Prostate gland (tissue), 2 donors: ENCODE measurements around the gene RBM20.

Source experiments
- POLR2A ChIP-seq: fragments of 450-650 bp; IDR thresholded peaks from one replicate; pipeline ENCODE4 v1.6.1; 2016; ENCODE audit warnings: antibody characterized with exemption, mild to moderate bottlenecking
- TF ChIP-seq, protein P1 (sequence below), 4 experiments: fragments of 200-600 bp in 2 of 4; fragments of 450-650 bp in 2 of 4; sonication (generic) in 2 of 4; IDR thresholded peaks; 1 replicate in 3 of 4; 2 replicates in 1 of 4; pipeline ENCODE4 v1.5.1; 2016 to 2019; ENCODE audit warnings: antibody characterized with exemption in 4 of 4, mild to moderate bottlenecking in 2 of 4, moderate library complexity in 2 of 4

GRCh38 chr10:110887560-110887959, 243.4 kb downstream of the RBM20 start:
- no peak for TF ChIP-seq POLR2A
- TF ChIP-seq, protein P1, sequence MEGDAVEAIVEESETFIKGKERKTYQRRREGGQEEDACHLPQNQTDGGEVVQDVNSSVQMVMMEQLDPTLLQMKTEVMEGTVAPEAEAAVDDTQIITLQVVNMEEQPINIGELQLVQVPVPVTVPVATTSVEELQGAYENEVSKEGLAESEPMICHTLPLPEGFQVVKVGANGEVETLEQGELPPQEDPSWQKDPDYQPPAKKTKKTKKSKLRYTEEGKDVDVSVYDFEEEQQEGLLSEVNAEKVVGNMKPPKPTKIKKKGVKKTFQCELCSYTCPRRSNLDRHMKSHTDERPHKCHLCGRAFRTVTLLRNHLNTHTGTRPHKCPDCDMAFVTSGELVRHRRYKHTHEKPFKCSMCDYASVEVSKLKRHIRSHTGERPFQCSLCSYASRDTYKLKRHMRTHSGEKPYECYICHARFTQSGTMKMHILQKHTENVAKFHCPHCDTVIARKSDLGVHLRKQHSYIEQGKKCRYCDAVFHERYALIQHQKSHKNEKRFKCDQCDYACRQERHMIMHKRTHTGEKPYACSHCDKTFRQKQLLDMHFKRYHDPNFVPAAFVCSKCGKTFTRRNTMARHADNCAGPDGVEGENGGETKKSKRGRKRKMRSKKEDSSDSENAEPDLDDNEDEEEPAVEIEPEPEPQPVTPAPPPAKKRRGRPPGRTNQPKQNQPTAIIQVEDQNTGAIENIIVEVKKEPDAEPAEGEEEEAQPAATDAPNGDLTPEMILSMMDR (IDR thresholded peaks at IDR 0.05): no peak
